CD4-positive, alpha-beta T cell treated with Interleukin-4 for 4 hours (primary cell): ENCODE data around the gene ANXA5.

Experiments
- DNase-seq: peaks from one replicate; pipeline ENCODE4 v3.0.0-alpha.2; 2020

ANXA5 gene

GRCh38 chr4:121632636-121633035 is 64.1 kb downstream of the ANXA5 start:
- no peak for DNase-seq
